ENCODE measurements around the gene IFT172.
"Not testable (repeated sequence)": the region's sequence is repeated elsewhere in the genome, so short reads cannot be mapped to it uniquely, and the experiment has no call there.

IFT172 gene

DNA sequence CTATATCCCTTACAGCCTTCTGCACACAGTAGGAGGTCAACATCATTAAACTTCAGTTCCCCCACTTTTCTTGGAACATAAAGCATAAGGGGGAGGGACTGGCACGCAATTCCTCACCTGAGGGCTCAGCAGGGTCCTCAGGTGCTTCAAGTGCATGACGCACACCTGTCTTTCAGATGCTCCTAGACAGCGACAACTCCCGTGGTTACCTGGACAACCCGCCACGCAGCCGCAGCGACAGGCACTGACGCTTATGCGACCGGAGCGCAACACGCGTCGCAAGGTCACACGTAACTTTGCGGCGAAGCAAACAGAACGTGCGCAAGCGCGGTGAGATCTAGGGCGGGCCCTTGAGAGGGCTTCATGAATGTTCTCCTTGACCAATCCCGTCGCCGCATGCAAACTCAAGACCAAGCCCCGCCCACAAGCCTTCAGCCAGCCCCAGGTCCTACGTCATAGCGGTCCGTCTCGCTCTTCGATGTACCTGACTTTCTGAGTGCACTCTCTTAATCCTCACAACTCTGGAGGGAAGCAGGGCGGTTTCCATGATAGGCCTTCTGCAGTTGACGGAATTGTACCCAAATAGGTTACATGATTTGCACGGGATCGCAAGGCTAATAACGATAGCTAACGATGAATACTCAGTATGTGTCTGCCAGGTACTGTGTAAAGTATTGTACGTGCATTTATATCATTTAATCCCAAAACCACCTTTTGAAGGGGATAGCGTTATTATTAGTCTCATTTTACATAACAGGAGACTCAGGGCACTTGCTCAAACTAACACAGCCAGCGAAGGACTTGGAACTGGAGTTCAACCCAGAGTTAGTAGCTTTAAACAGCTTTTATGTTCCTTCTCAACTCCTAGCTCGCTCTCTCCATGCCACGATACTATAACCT is at the start of gene IFT172:
Gene IFT172 (minus strand): TSS at position 246 of the 900 bp plus-strand sequence. CDS start 90 bp downstream, at position 156.
- peak; percentile 99 for DNase-seq

DNA sequence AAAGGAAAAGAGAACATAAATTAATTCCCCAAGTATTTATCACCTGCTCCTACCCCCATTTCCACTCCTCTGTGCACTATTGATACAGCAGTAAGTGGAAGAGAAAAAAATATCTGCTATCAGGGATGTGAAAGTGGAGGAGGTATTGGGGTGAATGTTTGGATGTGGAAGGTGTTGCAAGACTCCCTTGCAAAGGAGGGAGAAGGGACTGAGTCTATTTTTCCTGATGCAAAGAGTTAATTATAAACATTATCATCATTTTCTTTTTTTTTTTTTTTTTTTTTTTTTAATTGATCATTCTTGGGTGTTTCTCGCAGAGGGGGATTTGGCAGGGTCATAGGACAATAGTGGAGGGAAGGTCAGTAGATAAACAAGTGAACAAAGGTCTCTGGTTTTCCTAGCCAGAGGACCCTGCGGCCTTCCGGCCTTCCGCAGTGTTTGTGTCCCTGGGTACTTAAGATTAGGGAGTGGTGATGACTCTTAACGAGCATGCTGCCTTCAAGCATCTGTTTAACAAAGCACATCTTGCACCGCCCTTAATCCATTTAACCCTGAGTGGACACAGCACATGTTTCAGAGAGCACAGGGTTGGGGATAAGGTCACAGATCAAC is 49.4 kb upstream of the IFT172 start:
- not testable (repeated sequence) for DNase-seq

- DNase-seq, result no peak
Observed at GRCh38 chr2:27537287-27537686, 47.7 kb upstream of the IFT172 start.

DNA sequence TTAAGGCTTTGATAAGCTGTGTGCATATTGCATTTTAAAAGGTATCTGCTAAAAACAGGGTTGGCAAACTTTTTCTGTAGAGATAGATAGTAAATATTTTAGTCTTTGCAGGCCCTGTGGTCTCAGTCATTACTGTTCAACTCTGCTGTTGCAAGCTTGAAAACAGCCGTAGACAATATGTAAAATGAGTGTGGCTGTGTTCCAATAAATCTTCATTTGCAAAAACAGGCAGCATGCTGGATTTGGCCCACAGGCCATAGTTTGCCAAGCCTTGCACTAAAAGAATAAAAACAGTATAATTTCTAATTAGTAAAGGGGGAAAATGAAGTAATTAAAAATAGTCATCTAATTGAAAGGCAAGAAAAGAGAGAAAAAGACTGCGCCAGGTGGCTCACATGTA is 42.4 kb upstream of the IFT172 start:
- no peak for DNase-seq

- DNase-seq, result no peak
Observed at GRCh38 chr2:27527182-27527581, 37.6 kb upstream of the IFT172 start.

DNA sequence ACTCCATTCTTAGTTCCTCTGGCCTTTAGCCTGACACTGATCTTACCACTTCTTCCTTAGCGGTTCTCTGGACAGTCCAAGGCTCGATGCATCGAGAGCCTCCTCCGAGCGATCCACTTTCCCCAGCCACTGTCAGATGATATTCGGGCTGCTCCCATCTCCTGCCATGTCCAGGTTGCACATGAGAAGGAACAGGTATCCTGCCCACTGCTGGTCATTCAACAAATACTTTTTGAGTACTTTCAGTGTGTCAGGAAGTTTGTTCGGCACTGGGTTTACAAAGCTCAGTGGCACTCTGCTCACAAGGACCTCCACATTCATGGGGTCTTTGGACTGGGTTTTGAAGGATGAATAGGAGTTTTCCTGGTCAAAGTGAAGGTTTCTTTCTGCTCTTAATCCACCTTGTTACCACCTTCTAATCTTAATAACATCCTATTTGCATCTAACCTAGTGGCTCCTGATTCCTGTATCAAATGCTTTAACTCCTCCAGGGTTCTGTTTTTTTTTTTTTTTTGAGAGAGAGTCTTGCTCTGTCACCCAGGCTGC is 32.9 kb upstream of the IFT172 start:
- no peak for DNase-seq

DNA sequence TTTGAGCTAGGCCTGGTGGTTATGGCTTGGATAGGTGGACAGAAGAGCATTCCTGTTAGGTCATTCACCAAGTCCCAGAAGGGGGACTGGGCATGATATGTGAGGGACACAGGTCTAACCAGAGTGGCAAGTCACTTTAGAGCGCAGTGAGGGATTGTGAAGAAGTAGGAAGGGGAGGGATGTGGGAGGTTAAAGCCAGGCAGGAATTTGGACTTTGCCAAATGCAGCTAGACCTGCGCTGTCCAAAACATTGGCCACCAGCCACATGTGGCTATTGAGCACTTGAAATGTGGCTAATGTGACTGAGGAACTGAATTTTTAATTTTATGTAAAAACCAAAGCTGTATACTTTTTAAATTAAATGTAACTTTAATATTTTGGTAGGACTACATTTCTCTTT is 30.8 kb upstream of the IFT172 start:
- no peak for DNase-seq

GRCh38 chr2:27518782-27519113 is 29.2 kb upstream of the IFT172 start:
- DNase-seq, result no peak

DNA sequence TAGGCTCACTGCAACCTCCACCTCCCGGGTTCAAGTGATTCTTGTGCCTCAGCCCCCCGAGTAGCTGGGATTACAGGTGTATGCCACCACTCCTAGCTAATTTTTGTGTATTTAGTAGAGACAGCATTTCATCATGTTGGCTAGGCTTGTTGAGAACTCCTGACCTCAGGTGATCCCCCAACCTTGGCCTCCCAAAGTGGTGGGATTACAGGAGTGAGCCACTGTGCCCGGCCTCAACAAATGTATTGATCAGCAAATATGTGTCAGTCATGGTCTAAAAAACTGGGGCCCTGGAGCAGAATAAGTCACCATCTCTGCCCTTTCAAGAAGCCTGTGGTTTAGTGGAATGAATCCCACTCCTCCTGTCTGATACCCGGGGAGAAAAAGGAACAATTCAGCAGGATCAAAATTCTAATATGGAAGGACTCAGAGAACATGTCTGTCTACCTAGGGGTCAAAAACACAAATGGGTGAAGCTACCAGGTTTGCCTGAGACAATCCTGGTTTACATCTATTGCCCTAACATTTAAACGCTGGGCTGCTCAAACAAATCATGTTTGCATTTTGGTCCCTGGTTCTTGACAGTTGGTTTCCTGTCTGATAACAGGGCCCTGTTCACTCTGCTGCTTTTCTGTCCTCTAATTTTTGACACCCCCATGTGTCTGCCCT is 28.7 kb upstream of the IFT172 start:
- no peak for DNase-seq

GRCh38 chr2:27509326-27509725 is 19.8 kb upstream of the IFT172 start:
- DNase-seq, result no peak

GRCh38 chr2:27507293-27507692 is 17.8 kb upstream of the IFT172 start:
- no peak for DNase-seq

GRCh38 chr2:27506587-27506986 is 17.0 kb upstream of the IFT172 start:
- no peak for DNase-seq

DNA sequence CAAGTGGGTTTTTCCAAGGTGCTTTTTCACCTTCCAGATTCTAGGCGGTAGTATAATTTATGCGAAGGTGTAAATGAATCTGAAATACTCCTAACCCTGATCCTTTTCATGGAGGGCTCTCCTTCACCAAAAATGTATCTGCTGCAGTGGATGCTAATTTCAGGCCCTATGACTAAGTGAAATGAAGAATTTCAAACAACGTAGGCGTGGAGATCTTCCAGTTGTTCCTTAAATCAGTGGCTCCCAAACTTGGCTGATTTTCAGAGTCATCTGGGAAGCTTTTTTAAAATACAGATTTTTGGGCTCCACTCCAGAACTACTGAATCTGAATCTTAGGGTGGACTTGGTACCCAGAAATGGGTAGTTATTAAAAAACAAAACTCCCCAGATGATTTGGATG is 12.6 kb upstream of the IFT172 start:
- no peak for DNase-seq

DNA sequence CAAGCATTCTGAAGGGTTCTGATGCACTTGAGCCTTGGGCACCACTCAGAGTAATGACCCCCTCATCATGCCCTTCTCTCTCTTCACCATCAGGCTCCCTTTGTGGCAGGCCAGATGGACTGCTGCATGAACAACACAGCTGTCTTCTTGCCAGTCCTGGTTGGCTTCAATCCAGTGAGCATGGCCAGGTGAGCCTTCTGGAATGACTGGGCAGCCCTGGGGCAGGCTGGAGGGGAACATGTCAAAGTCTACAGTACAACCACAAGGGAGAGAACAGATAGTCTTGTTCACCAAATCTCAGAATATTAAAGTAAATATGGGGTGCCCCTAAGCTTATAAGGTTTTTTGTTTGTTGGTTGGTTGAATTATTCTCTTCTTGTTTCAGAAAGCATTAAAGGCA is 11.5 kb upstream of the IFT172 start:
- no peak for DNase-seq

DNA sequence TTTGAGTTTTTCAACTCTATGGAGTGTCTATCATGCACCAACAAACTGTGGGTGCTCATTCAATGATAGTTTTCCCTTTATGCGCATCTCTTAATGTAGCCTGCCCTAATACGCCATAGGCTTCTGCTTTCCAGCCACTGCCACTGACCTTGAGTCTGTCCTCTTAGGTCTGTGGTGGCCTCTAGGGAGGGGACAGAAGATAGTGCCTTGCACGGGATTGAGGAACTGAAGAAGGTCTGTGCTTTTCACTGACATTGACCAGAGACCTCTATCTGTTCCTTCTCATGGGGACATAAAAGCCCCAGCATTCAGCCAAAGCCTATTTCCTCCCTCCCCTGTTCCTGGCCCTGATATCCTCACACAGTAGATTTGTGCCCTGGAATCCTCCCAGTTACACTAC is 9.4 kb upstream of the IFT172 start:
- no peak for DNase-seq

- no peak for DNase-seq
Observed at GRCh38 chr2:27497288-27497627, 7.7 kb upstream of the IFT172 start.

- DNase-seq, result no peak
Observed at GRCh38 chr2:27496357-27497287, 7.1 kb upstream of the IFT172 start, which contains the start of gene GCKR. GCKR (plus strand) TSS chr2:27496839; CDS start chr2:27496905, 66 bp downstream.

GRCh38 chr2:27495840-27496356 is 6.4 kb upstream of the IFT172 start:
- DNase-seq, result no peak

DNA sequence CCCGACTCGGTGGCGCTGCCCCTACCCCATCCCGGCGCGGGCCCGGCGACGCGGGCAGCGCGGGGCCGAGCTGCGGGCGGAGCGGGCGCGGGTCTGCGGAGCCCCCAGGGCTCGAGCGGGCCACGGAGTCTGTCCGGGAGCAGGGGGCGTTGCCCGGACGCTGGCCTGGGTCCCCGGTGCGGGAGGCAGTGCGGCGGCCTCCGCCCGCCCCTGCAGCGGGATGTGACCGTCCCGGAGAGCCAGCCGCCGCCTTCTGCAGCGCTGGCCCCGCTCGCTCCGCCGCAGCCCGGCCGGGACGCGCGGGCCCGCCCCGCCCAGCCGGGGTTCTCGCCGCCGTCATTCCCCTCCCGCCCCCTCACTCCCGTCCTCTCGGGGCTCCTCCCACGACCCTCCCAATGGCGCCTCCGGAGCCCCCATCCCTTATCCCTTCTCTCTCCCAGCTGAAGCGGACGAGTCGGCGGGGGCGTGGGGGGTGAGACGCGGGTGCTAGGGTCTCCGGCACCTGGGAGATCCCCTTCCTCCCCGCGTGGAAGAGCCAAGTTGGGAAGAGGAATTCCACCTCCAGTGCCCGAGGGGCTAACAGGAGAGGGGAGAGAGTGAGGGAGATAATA is 5.5 kb upstream of the IFT172 start, which contains the start of gene FNDC4:
Gene FNDC4 (minus strand): TSS at position 257 of the 611 bp plus-strand sequence. CDS start 521 bp downstream, outside the sequence.
- DNase-seq, result no peak

- no peak for DNase-seq
Observed at GRCh38 chr2:27494284-27494943, 4.9 kb upstream of the IFT172 start.

DNA sequence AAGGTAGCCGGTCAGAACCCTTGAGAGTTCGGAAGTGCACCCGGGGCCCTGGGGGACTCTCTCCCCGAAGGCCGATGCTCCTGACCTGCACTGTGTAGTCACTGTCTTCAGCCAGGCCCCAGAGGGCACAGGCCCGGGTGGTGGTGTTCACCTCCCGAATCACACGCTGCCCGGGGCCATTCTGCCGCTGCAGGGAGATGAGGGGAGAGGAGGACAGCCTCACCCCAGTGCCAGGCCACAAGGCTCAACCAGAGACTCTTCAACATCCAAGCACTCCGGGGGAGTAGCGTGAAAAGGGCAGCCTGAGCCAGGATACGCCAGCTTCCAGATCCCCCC is 4.4 kb upstream of the IFT172 start:
- DNase-seq, result no peak
